Measurements from ENCODE around the gene HSD17B12. TPM values are rescaled to one million over a fixed set of nuclear protein-coding genes. Genes with fewer than 3 reads are reported as not detected.

Gene HSD17B12
- total and polyA plus RNA-seq, 2 of the 13 experiments (the other 11 are each of a cell fraction or from before 2014, with no cell fraction given): 50.3 to 117 TPM

DNA sequence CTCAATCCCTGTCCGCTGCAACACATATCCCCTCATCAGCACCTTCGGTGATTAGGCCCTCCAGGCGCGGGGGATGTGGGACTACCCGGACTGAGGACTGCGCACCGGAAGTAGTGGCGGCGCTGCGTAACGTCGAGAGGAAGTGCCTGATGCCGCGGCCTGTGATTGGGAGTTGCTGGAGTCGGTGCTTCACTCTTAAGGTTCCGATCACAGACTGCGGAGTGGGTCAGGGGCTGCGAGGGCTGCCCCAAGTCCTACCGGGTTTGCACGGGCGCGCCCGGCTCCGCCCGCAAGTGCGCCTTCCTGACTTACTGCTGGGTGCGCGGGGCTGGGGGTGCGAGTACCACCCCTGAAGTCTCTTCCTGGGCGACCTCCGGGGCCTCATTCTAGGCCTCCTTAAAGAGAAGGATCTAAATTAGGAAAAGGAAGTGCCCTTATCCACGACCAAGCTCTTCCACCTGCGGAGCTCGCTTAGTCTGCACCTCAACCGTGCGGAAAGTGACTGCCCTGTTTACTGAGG is 200.2 kb downstream of the HSD17B12 start, which contains the start of gene ALKBH3 (continued):
- TF ChIP-seq, protein P1, sequence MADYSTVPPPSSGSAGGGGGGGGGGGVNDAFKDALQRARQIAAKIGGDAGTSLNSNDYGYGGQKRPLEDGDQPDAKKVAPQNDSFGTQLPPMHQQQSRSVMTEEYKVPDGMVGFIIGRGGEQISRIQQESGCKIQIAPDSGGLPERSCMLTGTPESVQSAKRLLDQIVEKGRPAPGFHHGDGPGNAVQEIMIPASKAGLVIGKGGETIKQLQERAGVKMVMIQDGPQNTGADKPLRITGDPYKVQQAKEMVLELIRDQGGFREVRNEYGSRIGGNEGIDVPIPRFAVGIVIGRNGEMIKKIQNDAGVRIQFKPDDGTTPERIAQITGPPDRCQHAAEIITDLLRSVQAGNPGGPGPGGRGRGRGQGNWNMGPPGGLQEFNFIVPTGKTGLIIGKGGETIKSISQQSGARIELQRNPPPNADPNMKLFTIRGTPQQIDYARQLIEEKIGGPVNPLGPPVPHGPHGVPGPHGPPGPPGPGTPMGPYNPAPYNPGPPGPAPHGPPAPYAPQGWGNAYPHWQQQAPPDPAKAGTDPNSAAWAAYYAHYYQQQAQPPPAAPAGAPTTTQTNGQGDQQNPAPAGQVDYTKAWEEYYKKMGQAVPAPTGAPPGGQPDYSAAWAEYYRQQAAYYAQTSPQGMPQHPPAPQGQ (CRISPR knock-in tag; IDR thresholded peaks at IDR 0.05; ENCODE audit: borderline replicate concordance): no peak
- TF ChIP-seq HNRNPH1 (optimal IDR thresholded peaks at IDR 0.05; ENCODE audit: low read depth, low read length) (no peak), RBAK (CRISPR knock-in tag; IDR thresholded peaks at IDR 0.05) (peak; percentile 59; the same call in 1 of the 2 replicates), MAFK (conservative IDR thresholded peaks at IDR 0.05 in 1 of 2, IDR thresholded peaks at IDR 0.05 in 1 of 2; ENCODE audit: low read length in 2 of 2) (peak in 1 of 2 experiments; percentile 70; a peak in 1 of 4 replicates), SP2 (CRISPR knock-in tag; IDR thresholded peaks at IDR 0.05) (peak; percentile 79), RFXAP (CRISPR knock-in tag; IDR thresholded peaks at IDR 0.05; ENCODE audit: borderline replicate concordance) (peak; percentile 69; the same call in 1 of the 2 replicates), GLMP (CRISPR knock-in tag; IDR thresholded peaks at IDR 0.05; ENCODE audit: borderline replicate concordance) (no peak), ATF3 (CRISPR knock-in tag; IDR thresholded peaks at IDR 0.05) (0 out of 2 replicates have a peak, but pooled peaks have one; percentile 43), ZNF660 (CRISPR knock-in tag; IDR thresholded peaks at IDR 0.05; ENCODE audit: borderline replicate concordance, low read depth) (no peak), ZNF354B (CRISPR knock-in tag; IDR thresholded peaks at IDR 0.05) (peak; percentile 87; the same call in 1 of the 2 replicates), RAD21 (CRISPR knock-in tag; IDR thresholded peaks at IDR 0.05) (peak; percentile 66), ZNF207 (IDR thresholded peaks at IDR 0.05; ENCODE audit: borderline replicate concordance) (no peak), ZNF567 (CRISPR knock-in tag; IDR thresholded peaks at IDR 0.05; ENCODE audit: borderline replicate concordance) (no peak), ZFP37 (CRISPR knock-in tag; IDR thresholded peaks at IDR 0.05; ENCODE audit: borderline replicate concordance) (no peak), MXD3 (CRISPR knock-in tag; IDR thresholded peaks at IDR 0.05) (peak; percentile 50; the same call in 1 of the 2 replicates), ZNF34 (CRISPR knock-in tag; IDR thresholded peaks at IDR 0.05; ENCODE audit: borderline replicate concordance) (peak; percentile 72; the same call in 1 of the 2 replicates), SRSF1 (optimal IDR thresholded peaks at IDR 0.05; ENCODE audit: low read depth, low read length) (peak; percentile 100), ZNF768 (CRISPR knock-in tag; IDR thresholded peaks at IDR 0.05) (peak; percentile 79), DNMT3B (CRISPR knock-in tag; conservative IDR thresholded peaks at IDR 0.05) (no peak)
- TF ChIP-seq, protein P2, sequence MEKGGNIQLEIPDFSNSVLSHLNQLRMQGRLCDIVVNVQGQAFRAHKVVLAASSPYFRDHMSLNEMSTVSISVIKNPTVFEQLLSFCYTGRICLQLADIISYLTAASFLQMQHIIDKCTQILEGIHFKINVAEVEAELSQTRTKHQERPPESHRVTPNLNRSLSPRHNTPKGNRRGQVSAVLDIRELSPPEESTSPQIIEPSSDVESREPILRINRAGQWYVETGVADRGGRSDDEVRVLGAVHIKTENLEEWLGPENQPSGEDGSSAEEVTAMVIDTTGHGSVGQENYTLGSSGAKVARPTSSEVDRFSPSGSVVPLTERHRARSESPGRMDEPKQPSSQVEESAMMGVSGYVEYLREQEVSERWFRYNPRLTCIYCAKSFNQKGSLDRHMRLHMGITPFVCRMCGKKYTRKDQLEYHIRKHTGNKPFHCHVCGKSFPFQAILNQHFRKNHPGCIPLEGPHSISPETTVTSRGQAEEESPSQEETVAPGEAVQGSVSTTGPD (CRISPR knock-in tag; IDR thresholded peaks at IDR 0.05): no peak
- TF ChIP-seq, protein P3, sequence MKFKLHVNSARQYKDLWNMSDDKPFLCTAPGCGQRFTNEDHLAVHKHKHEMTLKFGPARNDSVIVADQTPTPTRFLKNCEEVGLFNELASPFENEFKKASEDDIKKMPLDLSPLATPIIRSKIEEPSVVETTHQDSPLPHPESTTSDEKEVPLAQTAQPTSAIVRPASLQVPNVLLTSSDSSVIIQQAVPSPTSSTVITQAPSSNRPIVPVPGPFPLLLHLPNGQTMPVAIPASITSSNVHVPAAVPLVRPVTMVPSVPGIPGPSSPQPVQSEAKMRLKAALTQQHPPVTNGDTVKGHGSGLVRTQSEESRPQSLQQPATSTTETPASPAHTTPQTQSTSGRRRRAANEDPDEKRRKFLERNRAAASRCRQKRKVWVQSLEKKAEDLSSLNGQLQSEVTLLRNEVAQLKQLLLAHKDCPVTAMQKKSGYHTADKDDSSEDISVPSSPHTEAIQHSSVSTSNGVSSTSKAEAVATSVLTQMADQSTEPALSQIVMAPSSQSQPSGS (CRISPR knock-in tag; IDR thresholded peaks at IDR 0.05): peak; percentile 86
